ENCODE data around the gene EPB41L5. TPM values are rescaled to one million over a fixed set of nuclear protein-coding genes. Genes with fewer than 3 reads are reported as not detected.

Gene EPB41L5
- polyA plus RNA-seq, 4 donors: 10.6 to 34.6 (median 12.6) TPM

- peak overlapping the region in 1 of 3 donors; percentile 56 for H3K27ac ChIP-seq (ENCODE audit: low read depth in 1 of 3, low read length in 2 of 3)
These were observed 193.2 kb downstream of the EPB41L5 start for GRCh38 chr2:120206022-120206581.

GRCh38 chr2:120208381-120209353, 195.8 kb downstream of the EPB41L5 start:
- H3K36me3 ChIP-seq (ENCODE audit: control insufficient read depth in 3 of 3, insufficient read depth in 2 of 3, low read depth in 1 of 3, low read length in 3 of 3): no peaks in the 10 kb centered on the region
- peaks cover 0 to 6% (median 2%) of the 10 kb centered on the region in 3 donors for H3K4me1 ChIP-seq (ENCODE audit: control insufficient read depth in 3 of 3, insufficient read depth in 2 of 3, low read depth in 1 of 3, low read length in 2 of 3)
- H3K9me3 ChIP-seq (ENCODE audit: control insufficient read depth in 2 of 2, insufficient read depth in 1 of 2, low read depth in 1 of 2, low read length in 1 of 2): peaks cover 0 to 7% of the 10 kb centered on the region in 2 donors
- FAIRE-seq: no peak
- WGBS, 3 donors: 92 to 94% (median 93%) methylated on average over 10 of the region's 10 CpGs
- no peaks in the 10 kb centered on the region for H3K27me3 ChIP-seq (ENCODE audit: control insufficient read depth in 3 of 3, insufficient read depth in 3 of 3, low read length in 3 of 3)
- no peak for DNase-seq
- H3K27ac ChIP-seq (ENCODE audit: low read depth in 1 of 3, low read length in 2 of 3): no peak overlapping the region
- no peak overlapping the region for H3K4me3 ChIP-seq (ENCODE audit: low read depth in 1 of 3, low read length in 3 of 3)

More at GRCh38 chr2:120206022-120206581, 193.2 kb downstream of the EPB41L5 start:
- H3K4me1 ChIP-seq (ENCODE audit: control insufficient read depth in 3 of 3, insufficient read depth in 2 of 3, low read depth in 1 of 3, low read length in 2 of 3): peaks cover 0 to 6% (median 2%) of the 10 kb centered on the region in 3 donors
- peaks cover 0 to 7% of the 10 kb centered on the region in 2 donors for H3K9me3 ChIP-seq (ENCODE audit: control insufficient read depth in 2 of 2, insufficient read depth in 1 of 2, low read depth in 1 of 2, low read length in 1 of 2)
- WGBS, 3 donors: 61 to 66% (median 63%) methylated on average over 8 of the region's 8 CpGs
- H3K27me3 ChIP-seq (ENCODE audit: control insufficient read depth in 3 of 3, insufficient read depth in 3 of 3, low read length in 3 of 3): no peaks in the 10 kb centered on the region
- peak; percentile 47 to 75 for DNase-seq
- H3K36me3 ChIP-seq (ENCODE audit: control insufficient read depth in 3 of 3, insufficient read depth in 2 of 3, low read depth in 1 of 3, low read length in 3 of 3): no peaks in the 10 kb centered on the region
- FAIRE-seq: no peak
- no peak overlapping the region for H3K4me3 ChIP-seq (ENCODE audit: low read depth in 1 of 3, low read length in 3 of 3)

GRCh38 chr2:120209427-120210269, 196.8 kb downstream of the EPB41L5 start:
- WGBS, 3 donors: 80 to 89% (median 83%) methylated on average over 11 to 12 of the region's 12 CpGs
- FAIRE-seq (no peak), DNase-seq (no peak)
- no peak overlapping the region for H3K27ac ChIP-seq (ENCODE audit: low read depth in 1 of 3, low read length in 2 of 3)
- H3K4me1 ChIP-seq (ENCODE audit: control insufficient read depth in 3 of 3, insufficient read depth in 2 of 3, low read depth in 1 of 3, low read length in 2 of 3): peaks cover 0 to 6% (median 2%) of the 10 kb centered on the region in 3 donors
- H3K9me3 ChIP-seq (ENCODE audit: control insufficient read depth in 2 of 2, insufficient read depth in 1 of 2, low read depth in 1 of 2, low read length in 1 of 2): peaks cover 0 to 7% of the 10 kb centered on the region in 2 donors
- H3K27me3 ChIP-seq (ENCODE audit: control insufficient read depth in 3 of 3, insufficient read depth in 3 of 3, low read length in 3 of 3): no peaks in the 10 kb centered on the region
- no peak overlapping the region for H3K4me3 ChIP-seq (ENCODE audit: low read depth in 1 of 3, low read length in 3 of 3)
- H3K36me3 ChIP-seq (ENCODE audit: control insufficient read depth in 3 of 3, insufficient read depth in 2 of 3, low read depth in 1 of 3, low read length in 3 of 3): no peaks in the 10 kb centered on the region

GRCh38 chr2:120210270-120210693, 197.4 kb downstream of the EPB41L5 start:
- Histone ChIP-seq H3K27ac (ENCODE audit: low read depth in 1 of 3, low read length in 2 of 3) (no peak overlapping the region), H3K4me1 (ENCODE audit: control insufficient read depth in 3 of 3, insufficient read depth in 2 of 3, low read depth in 1 of 3, low read length in 2 of 3) (peaks cover 0 to 6% (median 2%) of the 10 kb centered on the region in 3 donors), H3K9me3 (ENCODE audit: control insufficient read depth in 2 of 2, insufficient read depth in 1 of 2, low read depth in 1 of 2, low read length in 1 of 2) (peaks cover 0 to 7% of the 10 kb centered on the region in 2 donors), H3K27me3 (ENCODE audit: control insufficient read depth in 3 of 3, insufficient read depth in 3 of 3, low read length in 3 of 3) (no peaks in the 10 kb centered on the region), H3K36me3 (ENCODE audit: control insufficient read depth in 3 of 3, insufficient read depth in 2 of 3, low read depth in 1 of 3, low read length in 3 of 3) (no peaks in the 10 kb centered on the region), H3K4me3 (ENCODE audit: low read depth in 1 of 3, low read length in 3 of 3) (no peak overlapping the region)
- DNase-seq: no peak
- 57 to 85% (median 61%) methylated on average over 10 of the region's 10 CpGs for WGBS, 3 donors
- no peak for FAIRE-seq

- H3K27me3 ChIP-seq (ENCODE audit: control insufficient read depth in 3 of 3, insufficient read depth in 3 of 3, low read length in 3 of 3): no peaks in the 10 kb centered on the region
- FAIRE-seq: no peak
- WGBS, 3 donors: 95 to 100% (median 98%) methylated on average over 5 of the region's 5 CpGs
- H3K4me1 ChIP-seq (ENCODE audit: control insufficient read depth in 3 of 3, insufficient read depth in 2 of 3, low read depth in 1 of 3, low read length in 2 of 3): peaks cover 0 to 4% (median 3%) of the 10 kb centered on the region in 3 donors
- no peak overlapping the region for H3K4me3 ChIP-seq (ENCODE audit: low read depth in 1 of 3, low read length in 3 of 3)
- peaks cover 0 to 43% of the 10 kb centered on the region in 2 donors for H3K9me3 ChIP-seq (ENCODE audit: control insufficient read depth in 2 of 2, insufficient read depth in 1 of 2, low read depth in 1 of 2, low read length in 1 of 2)
- H3K36me3 ChIP-seq (ENCODE audit: control insufficient read depth in 3 of 3, insufficient read depth in 2 of 3, low read depth in 1 of 3, low read length in 3 of 3): peaks cover 0 to 40% (median 0%) of the 10 kb centered on the region in 3 donors
- H3K27ac ChIP-seq (ENCODE audit: low read depth in 1 of 3, low read length in 2 of 3): no peak overlapping the region
- DNase-seq: no peak
These were observed 205.3 kb downstream of the EPB41L5 start for GRCh38 chr2:120218181-120218580.

GRCh38 chr2:120219291-120219690, 206.4 kb downstream of the EPB41L5 start:
- FAIRE-seq (no peak), DNase-seq (no peak)
- WGBS, 3 donors: 95 to 97% (median 97%) methylated on average over 5 of the region's 5 CpGs
- Histone ChIP-seq H3K4me1 (ENCODE audit: control insufficient read depth in 3 of 3, insufficient read depth in 2 of 3, low read depth in 1 of 3, low read length in 2 of 3) (peaks cover 0 to 11% (median 3%) of the 10 kb centered on the region in 3 donors), H3K9me3 (ENCODE audit: control insufficient read depth in 2 of 2, insufficient read depth in 1 of 2, low read depth in 1 of 2, low read length in 1 of 2) (peaks cover 0 to 43% of the 10 kb centered on the region in 2 donors), H3K27me3 (ENCODE audit: control insufficient read depth in 3 of 3, insufficient read depth in 3 of 3, low read length in 3 of 3) (no peaks in the 10 kb centered on the region), H3K27ac (ENCODE audit: low read depth in 1 of 3, low read length in 2 of 3) (no peak overlapping the region), H3K36me3 (ENCODE audit: control insufficient read depth in 3 of 3, insufficient read depth in 2 of 3, low read depth in 1 of 3, low read length in 3 of 3) (peaks cover 0 to 40% (median 0%) of the 10 kb centered on the region in 3 donors), H3K4me3 (ENCODE audit: low read depth in 1 of 3, low read length in 3 of 3) (no peak overlapping the region)

- peaks cover 0 to 14% (median 3%) of the 10 kb centered on the region in 3 donors for H3K4me1 ChIP-seq (ENCODE audit: control insufficient read depth in 3 of 3, insufficient read depth in 2 of 3, low read depth in 1 of 3, low read length in 2 of 3)
- H3K36me3 ChIP-seq (ENCODE audit: control insufficient read depth in 3 of 3, insufficient read depth in 2 of 3, low read depth in 1 of 3, low read length in 3 of 3): peaks cover 0 to 40% (median 0%) of the 10 kb centered on the region in 3 donors
- FAIRE-seq (no peak), DNase-seq (no peak)
- H3K27ac ChIP-seq (ENCODE audit: low read depth in 1 of 3, low read length in 2 of 3): no peak overlapping the region
- no peaks in the 10 kb centered on the region for H3K27me3 ChIP-seq (ENCODE audit: control insufficient read depth in 3 of 3, insufficient read depth in 3 of 3, low read length in 3 of 3)
- H3K4me3 ChIP-seq (ENCODE audit: low read depth in 1 of 3, low read length in 3 of 3): no peak overlapping the region
- 91 to 96% (median 94%) methylated on average over 5 of the region's 5 CpGs for WGBS, 3 donors
- peaks cover 0 to 43% of the 10 kb centered on the region in 2 donors for H3K9me3 ChIP-seq (ENCODE audit: control insufficient read depth in 2 of 2, insufficient read depth in 1 of 2, low read depth in 1 of 2, low read length in 1 of 2)
These were observed 206.9 kb downstream of the EPB41L5 start for GRCh38 chr2:120219766-120220165.

GRCh38 chr2:120220756-120221155, 207.9 kb downstream of the EPB41L5 start:
- 71 to 86% (median 77%) methylated on average over 2 of the region's 2 CpGs for WGBS, 3 donors
- Histone ChIP-seq H3K4me3 (ENCODE audit: low read depth in 1 of 3, low read length in 3 of 3) (no peak overlapping the region), H3K4me1 (ENCODE audit: control insufficient read depth in 3 of 3, insufficient read depth in 2 of 3, low read depth in 1 of 3, low read length in 2 of 3) (peaks cover 0 to 14% (median 3%) of the 10 kb centered on the region in 3 donors), H3K9me3 (ENCODE audit: control insufficient read depth in 2 of 2, insufficient read depth in 1 of 2, low read depth in 1 of 2, low read length in 1 of 2) (peaks cover 0 to 40% of the 10 kb centered on the region in 2 donors), H3K27me3 (ENCODE audit: control insufficient read depth in 3 of 3, insufficient read depth in 3 of 3, low read length in 3 of 3) (no peaks in the 10 kb centered on the region), H3K36me3 (ENCODE audit: control insufficient read depth in 3 of 3, insufficient read depth in 2 of 3, low read depth in 1 of 3, low read length in 3 of 3) (peaks cover 0 to 40% (median 0%) of the 10 kb centered on the region in 3 donors), H3K27ac (ENCODE audit: low read depth in 1 of 3, low read length in 2 of 3) (no peak overlapping the region)
- DNase-seq (no peak), FAIRE-seq (no peak)
